ENCODE measurements around the gene CCDC92B.
A peak's percentile ranks its signal among the peaks of the same experiment; 100 is the strongest.
"Not testable (repeated sequence)": the region's sequence is repeated elsewhere in the genome, so short reads cannot be mapped to it uniquely, and the experiment has no call there.

CCDC92B gene

GRCh38 chr17:2749058-2749783 lies at the start of gene CCDC92B:
Gene CCDC92B (minus strand): TSS chr17:2749652. CDS start chr17:2735145, 14,507 bp downstream.
- DNase-seq (ENCODE audit: low read depth) = no peak

DNA sequence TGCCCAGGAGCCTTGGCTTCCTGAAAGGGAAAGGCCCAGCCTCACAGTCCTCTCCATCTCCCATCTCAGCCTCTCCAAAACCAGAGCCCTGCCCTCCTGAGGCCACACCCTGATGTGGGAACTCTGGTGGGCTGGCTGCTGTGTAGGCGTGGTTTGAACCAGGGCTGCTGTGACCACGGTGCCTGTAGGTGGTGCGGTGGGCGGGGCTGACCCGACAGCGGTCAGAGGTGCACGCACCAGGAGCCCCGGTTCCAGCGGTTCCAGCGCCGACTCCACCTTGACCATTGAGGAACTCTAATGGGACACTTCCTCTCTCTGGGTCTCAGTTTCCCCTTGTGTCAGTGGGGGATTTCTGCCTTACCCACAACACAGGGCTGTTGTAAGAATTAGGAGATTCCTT lies 49.2 kb upstream of the CCDC92B start:
- no peak for DNase-seq (ENCODE audit: low read depth)

GRCh38 chr17:2798188-2798587 lies 48.7 kb upstream of the CCDC92B start:
- DNase-seq (ENCODE audit: low read depth) = no peak

GRCh38 chr17:2797637-2798036 lies 48.2 kb upstream of the CCDC92B start:
- no peak for DNase-seq (ENCODE audit: low read depth)

GRCh38 chr17:2797226-2797625 lies 47.8 kb upstream of the CCDC92B start:
- DNase-seq (ENCODE audit: low read depth) = no peak

DNA sequence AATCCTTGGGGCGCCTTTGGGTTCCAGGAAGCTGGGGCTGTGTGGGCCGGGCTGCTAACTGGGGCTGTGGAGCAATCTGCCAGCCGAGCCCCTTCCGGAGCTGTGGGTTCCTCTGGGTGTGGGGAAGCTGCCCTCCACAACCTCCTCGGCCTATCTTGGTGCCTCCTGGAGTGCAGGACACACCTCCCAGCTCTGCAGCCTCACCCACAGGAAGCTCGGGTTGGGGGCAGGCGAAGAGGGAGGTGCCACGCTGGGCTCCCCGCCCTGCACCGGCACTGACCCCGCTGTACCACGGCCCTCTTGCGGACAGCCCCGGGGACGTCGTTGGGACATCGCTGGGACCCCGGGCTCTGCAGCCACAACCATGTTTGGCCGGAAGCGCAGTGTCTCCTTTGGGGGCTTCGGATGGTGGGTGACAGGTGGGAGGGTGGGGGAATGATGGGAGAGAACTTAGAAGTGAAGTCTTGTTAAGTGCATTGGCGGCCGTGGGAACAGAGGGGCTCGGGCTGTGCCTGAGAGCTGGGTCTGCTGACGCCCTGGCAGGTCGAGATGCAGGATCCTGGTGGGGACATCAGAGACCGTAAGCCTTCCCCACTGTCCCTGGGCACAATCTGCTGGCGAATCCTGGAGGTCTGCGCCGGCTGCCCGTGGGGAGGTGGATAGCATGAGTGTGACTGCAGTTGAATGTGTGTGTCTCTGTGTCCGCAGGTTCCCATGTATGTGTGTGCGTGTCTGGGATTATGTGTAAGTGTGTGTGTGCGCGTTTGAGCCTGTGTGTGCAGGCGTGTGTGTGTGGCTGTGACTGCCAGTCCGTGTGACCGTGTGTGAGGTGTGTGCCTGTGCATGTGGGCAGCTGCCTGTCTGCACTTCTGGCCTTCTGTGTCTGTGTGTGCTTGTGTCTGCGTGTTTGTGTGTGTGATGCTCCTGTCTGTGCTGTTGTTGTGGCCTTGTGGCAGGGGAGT lies 47.0 kb upstream of the CCDC92B start, which contains the start of gene RAP1GAP2:
RAP1GAP2 (plus strand) TSS at position 275 of the 962 bp plus-strand sequence; CDS start at position 365, 90 bp downstream.
- DNase-seq (ENCODE audit: low read depth) = no peak

DNA sequence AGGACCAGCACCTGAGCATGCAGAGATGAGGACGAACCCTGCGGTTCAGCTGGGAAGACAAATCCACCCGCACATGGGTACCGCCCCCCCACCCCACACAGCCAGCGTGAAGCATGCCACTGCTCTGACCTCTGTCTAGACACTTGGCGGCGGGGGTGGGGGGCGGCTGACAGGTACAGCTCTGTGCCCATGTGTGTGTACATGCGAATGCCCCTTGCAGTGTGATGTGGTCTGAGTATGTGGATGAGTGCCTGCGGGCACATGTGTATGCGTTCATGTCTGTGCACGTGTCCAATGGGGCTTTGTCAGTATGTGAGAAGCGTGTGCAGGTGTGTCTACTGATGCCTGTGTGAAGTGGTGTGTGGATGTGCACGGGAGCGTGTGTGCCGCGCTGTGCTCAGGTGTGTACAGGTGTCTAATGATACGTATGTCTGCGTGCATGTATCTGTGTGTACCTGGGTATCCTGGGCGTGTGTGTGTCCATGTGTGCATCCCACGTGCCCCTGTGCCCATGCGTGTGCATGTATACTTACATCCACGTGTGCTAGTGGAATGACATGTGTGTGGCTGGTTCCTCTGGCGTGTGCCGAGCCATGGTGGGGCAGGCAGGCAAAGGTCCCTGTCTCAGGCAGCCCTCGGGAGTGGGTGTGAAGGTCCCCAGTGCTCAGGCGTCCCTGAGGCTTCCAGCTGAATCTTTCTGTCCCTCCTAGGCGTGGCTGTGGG lies 46.1 kb upstream of the CCDC92B start:
- no peak for DNase-seq (ENCODE audit: low read depth)

DNA sequence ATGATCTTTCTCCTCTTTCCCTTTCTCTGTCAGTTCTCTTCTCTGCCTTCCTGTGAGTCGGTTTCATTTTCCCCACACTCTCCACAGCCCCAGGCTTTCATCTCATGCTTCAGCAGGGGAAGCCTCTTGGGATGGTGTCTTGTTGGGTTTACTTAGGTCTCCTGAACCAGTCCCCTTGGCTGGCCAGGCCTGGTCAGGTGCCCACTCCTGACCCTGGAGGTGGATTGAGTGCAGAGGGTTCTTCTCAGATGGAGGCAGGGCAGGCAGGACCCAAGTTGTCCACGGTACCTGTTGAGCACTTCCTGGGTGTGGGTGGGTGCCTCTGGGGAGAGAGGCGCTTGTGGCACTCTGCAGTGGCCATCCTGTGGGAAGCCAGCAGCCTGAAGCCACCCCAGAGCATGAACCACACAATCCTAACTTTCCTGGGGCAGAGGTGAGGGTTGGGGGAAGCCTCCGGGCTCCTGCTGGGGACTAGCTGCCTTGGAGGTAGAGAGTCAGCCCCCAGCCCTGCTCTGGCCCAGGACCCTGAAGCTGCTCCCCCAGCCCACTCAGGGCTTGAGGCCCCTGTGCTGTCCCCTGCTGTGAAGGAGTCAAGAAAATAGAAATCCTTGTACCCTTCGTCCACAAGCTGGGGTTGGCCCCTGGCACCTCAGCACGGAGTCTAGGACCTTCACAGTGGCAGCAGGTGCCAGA lies 44.8 kb upstream of the CCDC92B start:
- DNase-seq (ENCODE audit: low read depth) = no peak

DNA sequence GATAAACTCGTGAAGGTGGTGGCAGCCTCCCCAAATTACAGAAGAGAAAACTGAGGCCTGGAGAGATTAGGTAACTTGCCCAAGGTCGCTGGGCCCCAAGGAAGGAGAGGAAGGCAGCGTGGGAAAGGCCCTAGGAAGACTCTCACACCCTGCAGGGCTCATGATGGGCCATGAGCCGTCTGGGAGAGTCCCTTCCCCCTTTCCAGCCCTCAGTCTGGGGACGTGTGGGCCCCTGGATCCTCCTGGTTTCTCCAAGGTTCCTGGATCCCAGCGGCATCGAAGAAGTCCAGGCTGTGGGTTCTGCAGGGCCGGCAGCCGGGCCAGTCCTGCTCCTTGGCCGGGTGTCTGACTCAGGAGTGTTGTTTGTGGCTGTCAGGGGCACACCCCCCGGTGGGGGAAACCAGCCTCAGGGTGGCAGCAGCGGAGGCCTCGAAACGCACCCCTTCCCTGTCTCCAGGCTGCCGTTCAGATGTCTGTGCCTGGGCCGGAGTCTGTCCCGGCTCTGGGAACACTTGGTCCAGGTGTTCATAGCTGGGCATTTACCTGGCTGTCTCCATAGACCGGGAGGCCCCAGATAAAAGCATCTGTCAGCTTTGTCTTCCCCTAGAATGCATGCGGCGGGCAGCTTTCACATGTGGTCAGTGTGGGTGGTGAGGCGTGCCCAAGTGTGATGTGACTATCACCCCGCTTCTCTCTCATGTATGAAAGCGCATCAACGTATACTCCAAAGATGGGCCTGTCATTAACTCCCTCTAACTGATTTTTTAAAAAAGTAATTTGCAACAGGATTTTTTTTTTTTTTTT lies 43.1 kb upstream of the CCDC92B start:
- DNase-seq (ENCODE audit: low read depth) = no peak

DNA sequence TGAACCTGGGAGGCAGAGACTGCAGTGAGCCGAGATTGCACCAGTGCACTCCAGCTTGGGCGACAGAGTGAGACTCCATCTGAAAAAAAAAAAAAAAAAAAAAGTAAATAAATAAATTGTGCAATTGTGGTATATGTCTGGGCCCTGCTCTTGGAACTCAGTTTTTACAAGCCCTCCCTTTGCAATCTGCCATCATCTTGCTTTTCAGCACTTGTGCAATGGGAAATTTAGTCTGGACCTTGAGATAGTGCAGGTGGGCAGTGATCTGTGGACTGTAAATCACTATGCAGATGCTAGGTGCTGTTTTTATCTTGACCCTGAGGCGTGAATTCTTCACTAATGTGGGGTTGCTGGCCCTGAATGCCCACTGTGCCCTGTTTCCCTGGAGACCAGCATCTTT lies 40.2 kb upstream of the CCDC92B start:
- DNase-seq (ENCODE audit: low read depth) = no peak

GRCh38 chr17:2786176-2786881 lies 36.9 kb upstream of the CCDC92B start:
- DNase-seq (ENCODE audit: low read depth) = peak; percentile 11

DNA sequence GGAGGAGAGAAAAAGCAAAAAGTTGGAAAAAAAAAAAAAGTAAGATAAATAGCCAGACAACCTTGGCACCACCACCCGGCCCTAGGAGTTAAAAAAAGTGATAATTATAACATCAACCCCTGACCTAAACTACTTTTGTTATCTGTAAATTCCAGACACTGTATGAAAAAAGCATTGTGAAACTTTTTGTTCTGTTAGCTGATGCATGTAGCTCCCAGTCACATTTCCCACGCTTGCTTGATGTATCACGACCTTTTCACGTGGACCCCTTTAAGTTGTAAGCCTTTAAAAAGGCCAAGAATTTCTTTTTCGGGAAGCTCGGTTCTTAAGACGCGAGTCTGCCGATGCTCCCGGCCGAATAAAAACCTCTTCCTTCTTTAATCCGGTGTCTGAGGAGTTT lies 35.9 kb upstream of the CCDC92B start:
- DNase-seq (ENCODE audit: low read depth) = not testable (repeated sequence)

- no peak for DNase-seq (ENCODE audit: low read depth)
These were observed 35.4 kb upstream of the CCDC92B start for GRCh38 chr17:2784864-2785263.

DNA sequence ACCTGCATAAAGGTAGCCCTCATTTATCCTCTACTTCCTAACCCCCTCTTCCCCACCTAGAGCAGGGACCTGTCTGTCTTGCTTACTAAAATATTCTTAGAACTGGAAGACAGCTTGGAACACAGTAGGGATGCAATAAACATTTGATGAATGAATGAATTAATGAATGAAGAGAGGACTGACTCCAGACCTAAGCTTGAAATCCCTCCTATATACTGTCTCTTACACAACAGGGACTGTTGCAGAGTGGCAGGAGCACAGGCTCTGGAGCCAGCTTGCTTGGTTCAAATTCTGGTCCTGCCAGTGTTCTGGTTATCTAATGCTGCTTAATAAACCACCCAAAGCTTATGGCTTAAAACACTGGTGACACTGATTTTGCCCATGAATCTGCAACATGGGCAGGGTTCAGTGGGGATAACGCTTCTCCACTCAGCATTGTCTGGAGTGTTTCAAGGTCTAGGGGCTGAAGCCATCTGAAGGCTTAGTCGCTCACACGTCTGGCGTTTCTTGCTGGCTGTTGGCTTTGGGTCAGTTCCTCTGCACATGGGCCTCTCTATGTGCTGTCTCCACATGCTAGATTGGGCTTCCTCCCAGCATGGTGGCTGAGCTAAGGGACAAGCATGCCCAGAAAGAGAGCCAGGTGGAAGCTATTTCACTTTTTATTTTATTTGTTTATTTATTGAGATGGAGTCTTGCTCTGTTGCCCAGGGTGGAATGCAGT lies 34.0 kb upstream of the CCDC92B start:
- no peak for DNase-seq (ENCODE audit: low read depth)

GRCh38 chr17:2782055-2782454 lies 32.6 kb upstream of the CCDC92B start:
- no peak for DNase-seq (ENCODE audit: low read depth)

- DNase-seq (ENCODE audit: low read depth) = not testable (repeated sequence)
These were observed 32.1 kb upstream of the CCDC92B start for GRCh38 chr17:2781598-2781997.

- no peak for DNase-seq (ENCODE audit: low read depth)
These were observed 31.5 kb upstream of the CCDC92B start for GRCh38 chr17:2780931-2781454.

GRCh38 chr17:2780256-2780655 lies 30.8 kb upstream of the CCDC92B start:
- no peak for DNase-seq (ENCODE audit: low read depth)

DNA sequence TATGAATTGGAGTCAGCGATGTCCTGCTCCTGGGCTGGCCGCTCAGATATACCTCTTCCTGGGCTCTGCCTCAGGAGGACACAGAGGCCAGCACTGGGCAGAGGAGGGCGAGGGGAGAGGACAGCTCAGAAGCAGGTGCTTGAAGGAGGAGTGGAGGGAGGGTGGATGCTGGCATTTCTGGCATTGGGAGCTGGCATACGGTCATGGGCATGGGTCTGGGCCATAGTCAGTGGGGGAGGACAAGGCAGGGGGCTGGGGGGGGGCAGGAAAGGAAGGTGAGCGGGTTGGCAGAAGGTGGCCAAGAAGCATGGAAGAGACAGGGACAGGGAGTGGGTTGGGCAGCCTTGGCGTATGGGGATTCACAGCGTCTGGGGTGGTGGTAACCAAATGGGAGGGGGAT lies 30.1 kb upstream of the CCDC92B start:
- no peak for DNase-seq (ENCODE audit: low read depth)

All from GM04503 (cell line).